Neural cell (in vitro differentiated cells): ENCODE measurements around the gene IL1R2.

Experiments
- EZH2 ChIP-seq: fragments of 200-600, 300-800 bp; shearing (Covaris generic), sonication (generic); IDR thresholded peaks from 2 replicates; pipeline ENCODE4 v1.6.1; 2014; ENCODE audit warnings: antibody characterized with exemption, low read length, borderline replicate concordance, mild to moderate bottlenecking; ENCODE audit not compliant: insufficient read depth, poor library complexity, severe bottlenecking
- POLR2AphosphoS5 ChIP-seq: IDR thresholded peaks from 2 replicates; pipeline ENCODE4 v1.6.1; 2012
- RAD21 ChIP-seq: fragments of 450-650 bp; conservative IDR thresholded peaks from 2 replicates; pipeline ENCODE4 v1.6.1; 2014; ENCODE audit warnings: antibody characterized with exemption, mild to moderate bottlenecking, moderate library complexity
- SMC3 ChIP-seq: fragments of 450-650 bp; conservative IDR thresholded peaks from 2 replicates; pipeline ENCODE4 v1.6.1; 2014; ENCODE audit warnings: antibody characterized with exemption, mild to moderate bottlenecking, moderate library complexity; ENCODE audit not compliant: poor library complexity
- TAF1 ChIP-seq: IDR thresholded peaks from 2 replicates; pipeline ENCODE4 v1.6.1; 2012; ENCODE audit warnings: low read depth
- TF ChIP-seq, protein P1 (sequence below): fragments of 450-650 bp; IDR thresholded peaks from 2 replicates; pipeline ENCODE4 v1.5.1; 2014; ENCODE audit warnings: antibody characterized with exemption, mild to moderate bottlenecking, moderate library complexity; ENCODE audit not compliant: poor library complexity, severe bottlenecking
- TF ChIP-seq, protein P2 (sequence below): IDR thresholded peaks from 2 replicates; pipeline ENCODE4 v1.6.1; 2012; ENCODE audit warnings: borderline replicate concordance

DNA sequence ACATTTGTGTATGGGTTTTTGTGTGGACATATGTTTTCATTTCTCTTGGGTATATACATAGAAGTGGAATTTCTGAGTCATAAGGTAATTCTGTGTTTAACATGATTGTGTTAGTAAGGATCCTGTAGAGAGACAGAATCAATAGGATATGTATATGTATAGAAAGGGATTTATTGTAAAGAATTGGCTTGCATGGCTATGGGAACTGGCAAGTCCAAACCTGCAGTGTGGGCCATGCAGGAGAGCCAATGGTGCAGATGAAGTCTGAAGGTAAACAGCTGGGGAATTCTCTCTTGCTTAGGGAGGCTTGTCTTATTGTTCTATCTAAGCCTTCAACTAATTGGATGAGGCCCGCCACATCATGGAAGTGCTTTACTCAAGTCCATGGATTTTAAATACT is 39.2 kb upstream of the IL1R2 start:
- TF ChIP-seq, protein P1, sequence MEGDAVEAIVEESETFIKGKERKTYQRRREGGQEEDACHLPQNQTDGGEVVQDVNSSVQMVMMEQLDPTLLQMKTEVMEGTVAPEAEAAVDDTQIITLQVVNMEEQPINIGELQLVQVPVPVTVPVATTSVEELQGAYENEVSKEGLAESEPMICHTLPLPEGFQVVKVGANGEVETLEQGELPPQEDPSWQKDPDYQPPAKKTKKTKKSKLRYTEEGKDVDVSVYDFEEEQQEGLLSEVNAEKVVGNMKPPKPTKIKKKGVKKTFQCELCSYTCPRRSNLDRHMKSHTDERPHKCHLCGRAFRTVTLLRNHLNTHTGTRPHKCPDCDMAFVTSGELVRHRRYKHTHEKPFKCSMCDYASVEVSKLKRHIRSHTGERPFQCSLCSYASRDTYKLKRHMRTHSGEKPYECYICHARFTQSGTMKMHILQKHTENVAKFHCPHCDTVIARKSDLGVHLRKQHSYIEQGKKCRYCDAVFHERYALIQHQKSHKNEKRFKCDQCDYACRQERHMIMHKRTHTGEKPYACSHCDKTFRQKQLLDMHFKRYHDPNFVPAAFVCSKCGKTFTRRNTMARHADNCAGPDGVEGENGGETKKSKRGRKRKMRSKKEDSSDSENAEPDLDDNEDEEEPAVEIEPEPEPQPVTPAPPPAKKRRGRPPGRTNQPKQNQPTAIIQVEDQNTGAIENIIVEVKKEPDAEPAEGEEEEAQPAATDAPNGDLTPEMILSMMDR: no peak
- no peak for TF ChIP-seq POLR2AphosphoS5
- no peak for TF ChIP-seq TAF1
- TF ChIP-seq EZH2: no peak
- no peak for TF ChIP-seq SMC3
- no peak for TF ChIP-seq RAD21
- TF ChIP-seq, protein P2, sequence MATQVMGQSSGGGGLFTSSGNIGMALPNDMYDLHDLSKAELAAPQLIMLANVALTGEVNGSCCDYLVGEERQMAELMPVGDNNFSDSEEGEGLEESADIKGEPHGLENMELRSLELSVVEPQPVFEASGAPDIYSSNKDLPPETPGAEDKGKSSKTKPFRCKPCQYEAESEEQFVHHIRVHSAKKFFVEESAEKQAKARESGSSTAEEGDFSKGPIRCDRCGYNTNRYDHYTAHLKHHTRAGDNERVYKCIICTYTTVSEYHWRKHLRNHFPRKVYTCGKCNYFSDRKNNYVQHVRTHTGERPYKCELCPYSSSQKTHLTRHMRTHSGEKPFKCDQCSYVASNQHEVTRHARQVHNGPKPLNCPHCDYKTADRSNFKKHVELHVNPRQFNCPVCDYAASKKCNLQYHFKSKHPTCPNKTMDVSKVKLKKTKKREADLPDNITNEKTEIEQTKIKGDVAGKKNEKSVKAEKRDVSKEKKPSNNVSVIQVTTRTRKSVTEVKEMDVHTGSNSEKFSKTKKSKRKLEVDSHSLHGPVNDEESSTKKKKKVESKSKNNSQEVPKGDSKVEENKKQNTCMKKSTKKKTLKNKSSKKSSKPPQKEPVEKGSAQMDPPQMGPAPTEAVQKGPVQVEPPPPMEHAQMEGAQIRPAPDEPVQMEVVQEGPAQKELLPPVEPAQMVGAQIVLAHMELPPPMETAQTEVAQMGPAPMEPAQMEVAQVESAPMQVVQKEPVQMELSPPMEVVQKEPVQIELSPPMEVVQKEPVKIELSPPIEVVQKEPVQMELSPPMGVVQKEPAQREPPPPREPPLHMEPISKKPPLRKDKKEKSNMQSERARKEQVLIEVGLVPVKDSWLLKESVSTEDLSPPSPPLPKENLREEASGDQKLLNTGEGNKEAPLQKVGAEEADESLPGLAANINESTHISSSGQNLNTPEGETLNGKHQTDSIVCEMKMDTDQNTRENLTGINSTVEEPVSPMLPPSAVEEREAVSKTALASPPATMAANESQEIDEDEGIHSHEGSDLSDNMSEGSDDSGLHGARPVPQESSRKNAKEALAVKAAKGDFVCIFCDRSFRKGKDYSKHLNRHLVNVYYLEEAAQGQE: no peak
